DOHH2 (cell line): ENCODE measurements around the gene ATF5.

Source experiments
- CTCF ChIP-seq: fragments of 200-600 bp; sonication (generic); IDR thresholded peaks from one replicate; pipeline ENCODE4 v1.5.1; 2014; ENCODE audit warnings: antibody characterized with exemption, mild to moderate bottlenecking, low read depth, low read length; ENCODE audit not compliant: poor library complexity, severe bottlenecking
- EZH2phosphoT487 ChIP-seq: fragments of 200-600 bp; sonication (generic); IDR thresholded peaks from 2 replicates; pipeline ENCODE4 v1.6.1; 2017; ENCODE audit warnings: borderline replicate concordance, mild to moderate bottlenecking, antibody characterized with exemption, low read length, moderate library complexity, mixed read lengths

GRCh38 chr19:49911381-49912145 lies 17.4 kb upstream of the ATF5 start:
- no peak for TF ChIP-seq CTCF
- TF ChIP-seq EZH2phosphoT487 = no peak
